ENCODE data around the gene KRT84. TPM values are rescaled to one million over a fixed set of nuclear protein-coding genes. Genes with fewer than 3 reads are reported as not detected.

Gene KRT84
- total and polyA plus RNA-seq, 2 of the 4 experiments (the other 2 are of a cell fraction) = not detected

DNA sequence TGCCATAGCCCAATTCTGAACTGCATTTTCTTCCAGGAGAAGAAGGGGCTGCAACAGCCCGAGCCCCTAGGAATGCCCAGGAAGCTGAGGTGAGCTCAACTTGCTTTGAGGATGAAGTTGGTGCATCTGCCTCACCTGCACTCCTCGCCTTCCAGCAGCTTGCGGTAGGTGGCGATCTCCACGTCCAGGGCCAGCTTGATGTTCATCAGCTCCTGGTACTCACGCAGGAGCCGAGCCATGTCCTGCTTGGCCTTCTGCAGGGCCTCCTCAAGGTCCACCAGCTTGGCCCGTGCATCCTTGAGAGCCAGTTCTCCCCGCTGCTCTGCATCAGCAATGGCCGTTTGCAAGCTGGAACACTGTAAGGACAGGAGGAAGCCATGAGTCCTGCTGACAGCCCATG, 42.7 kb upstream of the KRT84 start:
- ChIA-PET CTCF (interaction anchor here (0.7 kb wide), 1 partner anchor 12 kb away, joined by 3 read pairs; no protein-coding TSS in a partner anchor), POLR2A (ENCODE audit: unreplicated experiment) (no interaction called here)
- Histone ChIP-seq H3K9me3 (ENCODE audit: control insufficient read depth, insufficient read depth, low read length) (no peaks in the 10 kb centered on the region), H3K4ac (ENCODE audit: low read depth, low read length) (no peak overlapping the region), H3K27me3 (ENCODE audit: control insufficient read depth, insufficient read depth, low read length) (peaks cover 68% of the 10 kb centered on the region), H3K9ac (ENCODE audit: low read depth, low read length) (no peak overlapping the region), H3K36me3 (ENCODE audit: control insufficient read depth, insufficient read depth, low read length) (no peaks in the 10 kb centered on the region), H4K20me1 (ENCODE audit: insufficient read depth, low read length) (no peaks in the 10 kb centered on the region), H3K79me1 (ENCODE audit: low read depth in 1 of 2, low read length in 2 of 2) (no peaks in the 10 kb centered on the region), H4K8ac (ENCODE audit: low read depth in 2 of 2, low read length in 2 of 2) (no peak overlapping the region), H3K14ac (replicated peaks; ENCODE audit: low read depth, low read length) (no peak overlapping the region), H3K56ac (ENCODE audit: extremely low read depth, insufficient read depth, low read length) (no peak overlapping the region), H2BK15ac (ENCODE audit: low read depth, low read length) (no peak overlapping the region), H2BK20ac (ENCODE audit: low read depth, low read length) (no peak overlapping the region), H3K4me2 (ENCODE audit: low read depth, low read length) (no peak overlapping the region), H3K9me1 (ENCODE audit: insufficient read depth, low read length) (no peaks in the 10 kb centered on the region), H4K91ac (ENCODE audit: insufficient read depth, low read depth, low read length) (no peak overlapping the region), H3K23ac (ENCODE audit: low read depth, low read length) (no peak overlapping the region), H3K4me1 (ENCODE audit: control insufficient read depth, insufficient read depth, low read length) (no peaks in the 10 kb centered on the region), H2BK120ac (ENCODE audit: low read depth, low read length) (no peak overlapping the region), H2AK5ac (ENCODE audit: low read depth, low read length) (no peak overlapping the region), H2AK9ac (replicated peaks; ENCODE audit: low read depth, low read length, poor library complexity) (no peak overlapping the region), H2AFZ (replicated peaks; ENCODE audit: low read length, poor library complexity) (no peak overlapping the region), H3K18ac (ENCODE audit: low read depth, low read length) (no peak overlapping the region), H3K4me3 (ENCODE audit: insufficient read depth, low read depth, low read length) (no peak overlapping the region), H4K5ac (ENCODE audit: low read depth, low read length) (no peak overlapping the region), H2BK5ac (ENCODE audit: low read depth, low read length, poor library complexity, severe bottlenecking) (no peak overlapping the region), H3K27ac (ENCODE audit: insufficient read depth, low read length) (no peak overlapping the region)
- no peak for DNase-seq
- ATAC-seq (ENCODE audit: low read depth) = no peak
- in situ Hi-C loops (cut with MboI; ENCODE audit: low sequenced_read_pairs) = no loop called here
- dilution Hi-C loops (cut with HindIII; ENCODE audit: low sequenced_read_pairs, unreplicated experiment) = no loop called here
- WGBS, 2 experiments (ENCODE audit: extremely low coverage in 2 of 2, insufficient read length in 1 of 2) = 78% methylated on average over 5 of the region's 10 CpGs; no CpG with 5 or more reads in 1 of the 2 experiments
- BruUV-seq (replicated peaks) = no TSS peak
- TF ChIP-seq MAZ (IDR thresholded peaks at IDR 0.05; ENCODE audit: borderline replicate concordance, low read depth, low read length) (no peak), RAD21 (IDR thresholded peaks at IDR 0.05; ENCODE audit: low read length) (no peak), BHLHE40 (IDR thresholded peaks at IDR 0.05; ENCODE audit: low read depth, low read length) (no peak), SMC3 (IDR thresholded peaks at IDR 0.05; ENCODE audit: low read depth, low read length) (no peak), POLR2A (IDR thresholded peaks at IDR 0.05; ENCODE audit: low read depth, low read length) (no peak), MAFK (IDR thresholded peaks at IDR 0.05; ENCODE audit: low read depth, low read length) (no peak)
- TF ChIP-seq, protein P1, sequence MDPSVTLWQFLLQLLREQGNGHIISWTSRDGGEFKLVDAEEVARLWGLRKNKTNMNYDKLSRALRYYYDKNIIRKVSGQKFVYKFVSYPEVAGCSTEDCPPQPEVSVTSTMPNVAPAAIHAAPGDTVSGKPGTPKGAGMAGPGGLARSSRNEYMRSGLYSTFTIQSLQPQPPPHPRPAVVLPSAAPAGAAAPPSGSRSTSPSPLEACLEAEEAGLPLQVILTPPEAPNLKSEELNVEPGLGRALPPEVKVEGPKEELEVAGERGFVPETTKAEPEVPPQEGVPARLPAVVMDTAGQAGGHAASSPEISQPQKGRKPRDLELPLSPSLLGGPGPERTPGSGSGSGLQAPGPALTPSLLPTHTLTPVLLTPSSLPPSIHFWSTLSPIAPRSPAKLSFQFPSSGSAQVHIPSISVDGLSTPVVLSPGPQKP (IDR thresholded peaks at IDR 0.05; ENCODE audit: borderline replicate concordance, low read depth, low read length) = no peak
- intact Hi-C loops (cut with micrococcal nuclease) = no loop called here
